GM18505 (cell line): ENCODE results near the gene MEI1.
"Not testable (repeated sequence)": the region's sequence is repeated elsewhere in the genome, so short reads cannot be mapped to it uniquely, and the experiment has no call there.

ENCODE experiments used
- ATAC-seq: cut with Tn5 transposase; IDR thresholded peaks from one replicate; pipeline ENCODE4 v1.9.1; 2021; ENCODE audit not compliant: unreplicated experiment
- POLR2A ChIP-seq: IDR thresholded peaks from 4 replicates; pipeline ENCODE4 v1.6.1; 2011; ENCODE audit warnings: borderline replicate concordance; ENCODE audit not compliant: insufficient read depth, insufficient read length; ENCODE audit errors: extremely low read depth

Gene MEI1

GRCh38 chr22:41672780-41673509, 26.4 kb upstream of the MEI1 start:
- TF ChIP-seq POLR2A, result no peak
- ATAC-seq, result no peak

- TF ChIP-seq POLR2A, result no peak
- ATAC-seq, result no peak
Measured at GRCh38 chr22:41674846-41675340, 24.4 kb upstream of the MEI1 start.

GRCh38 chr22:41676134-41676533, 23.2 kb upstream of the MEI1 start:
- no peak for TF ChIP-seq POLR2A
- no peak for ATAC-seq

- ATAC-seq, result no peak
- TF ChIP-seq POLR2A, result no peak
Measured at GRCh38 chr22:41681616-41682015, 17.7 kb upstream of the MEI1 start.

GRCh38 chr22:41682033-41682807, 17.1 kb upstream of the MEI1 start:
- ATAC-seq, result peak; percentile 70
- peak; percentile 54 for TF ChIP-seq POLR2A

- TF ChIP-seq POLR2A, result no peak
- ATAC-seq, result no peak
Measured at GRCh38 chr22:41683052-41683451, 16.3 kb upstream of the MEI1 start.

GRCh38 chr22:41683616-41684015, 15.7 kb upstream of the MEI1 start:
- ATAC-seq, result no peak
- TF ChIP-seq POLR2A, result no peak

GRCh38 chr22:41684194-41684593, 15.1 kb upstream of the MEI1 start:
- no peak for TF ChIP-seq POLR2A
- ATAC-seq, result no peak

- ATAC-seq, result not testable (repeated sequence)
Measured at GRCh38 chr22:41686890-41687289, 12.4 kb upstream of the MEI1 start.

GRCh38 chr22:41687901-41688364, 11.4 kb upstream of the MEI1 start:
- TF ChIP-seq POLR2A, result no peak
- ATAC-seq, result peak; percentile 29

- TF ChIP-seq POLR2A, result peak; percentile 91
- peak; percentile 83 for ATAC-seq
Measured at GRCh38 chr22:41688365-41689211, 10.7 kb upstream of the MEI1 start, which contains the start of gene SNU13. Gene SNU13, minus strand, starts transcription at chr22:41688867. Its CDS starts 71 bp downstream, at chr22:41688796.

GRCh38 chr22:41690476-41690875, 8.8 kb upstream of the MEI1 start:
- TF ChIP-seq POLR2A, result no peak
- no peak for ATAC-seq

GRCh38 chr22:41695211-41695610, 4.1 kb upstream of the MEI1 start:
- ATAC-seq, result no peak
- no peak for TF ChIP-seq POLR2A
